RPMI8226 (cell line): ENCODE measurements around the gene TTC28.
"Not testable (repeated sequence)": the region's sequence is repeated elsewhere in the genome, so short reads cannot be mapped to it uniquely, and the experiment has no call there.

Experiments used
- DNase-seq: peaks from one replicate; pipeline ENCODE4 v3.0.0-alpha.2; 2015

Gene TTC28

DNA sequence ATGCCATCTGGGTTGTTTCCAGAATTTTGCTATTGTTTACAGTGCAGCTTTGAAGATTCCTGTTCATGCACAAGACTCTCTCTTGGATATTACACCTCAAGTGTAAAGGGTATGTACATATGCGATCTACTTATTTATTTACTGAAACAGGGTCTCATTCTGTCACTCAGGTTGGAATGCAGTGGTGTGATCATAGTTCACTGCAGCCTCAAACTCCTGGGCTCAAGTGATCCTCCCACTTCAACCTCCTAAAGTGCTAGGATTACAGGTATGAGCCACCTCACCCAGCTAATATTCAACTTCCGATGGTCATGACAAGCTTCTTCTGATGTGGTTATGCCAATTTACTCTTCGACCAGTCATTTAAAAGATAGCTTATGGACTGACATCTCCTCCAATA, 602.5 kb downstream of the TTC28 start:
- no peak for DNase-seq

DNA sequence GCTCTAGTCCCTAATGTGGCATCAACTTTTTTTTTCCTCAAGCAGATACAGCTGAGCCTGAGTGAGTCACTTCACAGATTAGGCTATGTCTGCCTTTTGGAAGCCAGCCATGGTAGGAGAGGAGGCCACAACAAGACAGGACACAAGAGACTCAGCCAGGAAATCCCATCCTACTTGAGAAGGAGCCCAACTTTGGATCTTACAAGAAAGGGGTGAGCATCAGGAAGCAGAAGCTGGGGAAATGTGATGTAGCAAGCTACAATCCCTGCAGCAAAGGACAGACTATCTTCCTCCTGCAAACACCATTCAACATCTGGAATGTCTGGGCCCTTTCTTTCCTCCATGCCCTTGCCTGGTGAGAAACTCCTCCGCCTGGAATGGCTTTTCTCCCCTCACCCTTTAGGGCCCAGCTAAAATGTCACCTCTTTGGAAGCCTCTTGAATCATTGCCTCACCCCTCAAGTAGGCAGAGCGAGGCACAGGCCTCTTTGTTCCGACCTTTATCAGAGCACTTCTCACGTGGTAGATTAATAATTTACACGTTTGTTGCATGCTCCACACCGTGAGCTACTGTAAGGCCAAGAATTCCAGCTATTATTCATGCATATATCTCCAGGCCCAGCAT, 604.2 kb downstream of the TTC28 start:
- DNase-seq, result no peak

DNA sequence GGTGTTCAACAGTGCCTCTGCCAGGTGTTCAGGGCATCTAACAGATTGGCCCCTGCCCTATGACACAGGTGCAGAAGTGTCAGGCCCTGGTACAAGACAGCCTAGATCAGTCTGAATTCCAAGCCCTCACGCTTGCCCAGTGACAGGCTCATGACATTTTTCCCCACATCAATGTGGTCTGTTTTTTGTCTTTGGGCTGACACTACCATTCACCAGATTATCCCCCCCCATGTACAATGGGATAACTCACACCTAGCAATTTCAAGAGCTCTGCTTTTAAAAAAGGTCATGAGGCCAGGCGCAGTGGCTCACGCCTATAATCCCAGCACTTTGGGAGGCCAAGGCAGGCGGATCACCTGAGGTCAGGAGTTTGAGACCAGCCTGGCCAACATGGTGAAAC, 605.1 kb downstream of the TTC28 start:
- no peak for DNase-seq

DNA sequence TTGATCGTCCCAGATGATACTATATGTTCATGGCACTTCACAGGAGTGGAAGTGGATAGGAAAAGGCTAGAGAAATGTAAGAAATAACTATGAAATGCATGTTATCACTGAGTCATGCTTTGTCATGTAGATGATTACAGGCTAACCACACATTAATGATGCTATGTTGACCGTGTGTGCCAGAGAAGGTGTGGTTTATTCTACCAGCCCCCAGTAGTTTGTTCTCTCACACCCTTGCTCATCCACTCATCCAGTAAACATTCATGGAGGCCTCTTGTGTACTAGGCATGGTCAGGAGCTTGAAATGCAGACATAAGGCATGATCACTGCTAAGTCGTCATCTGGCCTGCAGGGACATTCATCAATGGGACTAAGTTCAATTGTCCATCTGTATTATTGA, 607.6 kb downstream of the TTC28 start:
- DNase-seq, result no peak

DNA sequence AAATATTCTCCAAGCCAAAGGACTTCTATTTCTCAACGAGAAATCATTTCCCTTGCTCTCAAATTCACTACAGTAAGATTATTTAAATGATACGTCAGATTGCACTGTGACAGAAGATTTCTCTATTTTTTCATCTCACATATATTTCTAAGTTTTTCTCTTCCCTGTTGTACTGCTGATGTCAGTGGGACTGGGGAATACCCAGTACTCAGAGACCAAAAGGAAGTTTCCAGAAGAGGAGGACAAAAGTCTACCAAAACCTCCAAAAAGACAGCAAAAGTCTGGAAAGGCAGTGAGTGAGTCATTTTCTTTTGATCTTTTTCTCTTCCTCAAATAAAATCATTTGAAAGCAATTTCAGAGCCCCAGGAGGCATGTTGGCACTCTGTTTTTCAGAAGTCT, 610.8 kb downstream of the TTC28 start:
- no peak for DNase-seq

DNA sequence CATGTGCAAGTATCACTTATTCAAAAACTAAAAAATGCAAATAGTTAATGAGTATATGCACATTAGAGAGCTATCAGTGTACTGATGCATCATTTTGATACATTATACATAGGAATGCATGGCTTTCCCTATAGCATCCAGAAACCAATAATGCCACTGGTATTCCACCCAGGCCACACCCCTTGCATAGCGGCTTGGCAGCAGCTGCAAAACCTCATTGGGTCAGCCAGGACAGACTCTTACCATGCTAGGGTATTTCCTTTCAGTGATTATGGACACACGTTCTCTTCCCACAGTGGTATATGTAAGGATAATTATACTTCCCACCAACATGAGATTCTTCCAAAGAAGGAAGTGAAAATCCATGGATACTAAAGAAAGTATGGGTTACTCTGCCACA, 614.7 kb downstream of the TTC28 start:
- no peak for DNase-seq

DNA sequence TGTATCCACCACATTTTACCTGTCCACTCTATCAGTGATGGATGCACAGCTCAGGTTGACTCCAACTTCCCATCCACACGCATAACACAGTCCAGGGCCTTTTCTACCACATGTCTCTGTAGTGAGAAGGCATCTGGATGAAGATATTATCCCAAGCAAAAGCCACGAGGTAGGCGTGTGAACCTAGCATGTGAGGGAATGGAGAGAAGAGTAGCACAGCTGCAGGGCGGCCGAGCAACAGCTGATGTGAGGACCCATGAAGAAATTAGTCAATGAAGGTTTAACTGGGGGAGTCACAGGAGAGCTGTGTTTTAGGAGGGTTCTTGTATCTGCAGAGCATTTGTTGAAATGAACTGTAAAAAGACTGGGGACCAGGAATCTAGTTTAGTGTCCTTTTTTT, 616.0 kb downstream of the TTC28 start:
- DNase-seq, result no peak

DNA sequence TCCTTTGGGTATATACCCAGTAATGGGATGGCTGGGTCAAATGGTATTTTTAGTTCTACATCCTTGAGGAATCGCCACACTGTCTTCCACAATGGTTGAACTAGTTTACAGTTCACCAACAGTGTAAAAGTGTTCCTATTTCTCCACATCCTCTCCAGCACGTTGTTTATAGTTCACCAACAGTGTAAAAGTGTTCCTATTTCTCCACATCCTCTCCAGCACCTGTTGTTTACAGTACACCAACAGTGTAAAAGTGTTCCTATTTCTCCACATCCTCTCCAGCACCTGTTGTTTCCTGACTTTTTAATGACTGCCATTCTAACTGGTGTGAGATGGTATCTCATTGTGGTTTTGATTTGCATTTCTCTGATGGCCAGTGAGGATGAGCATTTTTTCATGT, 619.0 kb downstream of the TTC28 start:
- DNase-seq, result not testable (repeated sequence)

DNA sequence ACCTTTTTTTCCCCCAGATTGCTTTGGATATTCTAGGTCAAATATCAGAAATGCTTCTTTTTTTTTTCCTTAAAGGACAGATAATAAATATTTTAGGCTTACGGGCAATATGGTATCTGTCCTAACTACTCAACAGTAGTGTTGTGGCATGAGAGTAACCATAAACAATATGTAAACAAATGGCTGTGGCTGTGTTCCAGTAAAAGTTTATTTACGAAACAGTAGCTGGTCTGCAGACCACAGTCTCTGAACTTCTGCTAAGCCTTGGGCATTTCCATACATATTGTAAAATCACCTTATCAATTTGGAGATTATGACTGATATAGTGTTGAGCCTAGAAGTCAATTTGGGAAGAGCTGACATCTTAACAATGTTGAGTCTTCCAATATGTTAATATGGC, 621.6 kb downstream of the TTC28 start:
- no peak for DNase-seq

DNA sequence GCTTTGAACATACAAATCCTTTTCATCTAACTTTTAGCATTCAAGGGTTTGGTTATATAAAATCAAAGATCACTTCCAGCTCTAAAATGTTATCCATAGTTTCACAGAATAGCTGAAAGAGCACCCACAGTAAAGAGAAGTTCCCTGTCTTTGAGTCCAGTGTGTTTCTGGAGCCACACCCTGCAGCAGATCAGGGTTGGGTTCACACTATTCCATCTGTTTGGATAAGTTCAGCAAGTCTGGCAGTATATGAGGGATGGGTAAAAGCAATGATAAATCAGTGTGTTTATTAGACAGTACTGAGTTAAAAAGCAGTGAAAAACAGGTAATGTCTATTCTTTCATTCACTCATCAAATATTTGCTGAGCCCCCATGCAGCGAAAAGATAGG, 624.8 kb downstream of the TTC28 start:
- DNase-seq, result no peak

DNA sequence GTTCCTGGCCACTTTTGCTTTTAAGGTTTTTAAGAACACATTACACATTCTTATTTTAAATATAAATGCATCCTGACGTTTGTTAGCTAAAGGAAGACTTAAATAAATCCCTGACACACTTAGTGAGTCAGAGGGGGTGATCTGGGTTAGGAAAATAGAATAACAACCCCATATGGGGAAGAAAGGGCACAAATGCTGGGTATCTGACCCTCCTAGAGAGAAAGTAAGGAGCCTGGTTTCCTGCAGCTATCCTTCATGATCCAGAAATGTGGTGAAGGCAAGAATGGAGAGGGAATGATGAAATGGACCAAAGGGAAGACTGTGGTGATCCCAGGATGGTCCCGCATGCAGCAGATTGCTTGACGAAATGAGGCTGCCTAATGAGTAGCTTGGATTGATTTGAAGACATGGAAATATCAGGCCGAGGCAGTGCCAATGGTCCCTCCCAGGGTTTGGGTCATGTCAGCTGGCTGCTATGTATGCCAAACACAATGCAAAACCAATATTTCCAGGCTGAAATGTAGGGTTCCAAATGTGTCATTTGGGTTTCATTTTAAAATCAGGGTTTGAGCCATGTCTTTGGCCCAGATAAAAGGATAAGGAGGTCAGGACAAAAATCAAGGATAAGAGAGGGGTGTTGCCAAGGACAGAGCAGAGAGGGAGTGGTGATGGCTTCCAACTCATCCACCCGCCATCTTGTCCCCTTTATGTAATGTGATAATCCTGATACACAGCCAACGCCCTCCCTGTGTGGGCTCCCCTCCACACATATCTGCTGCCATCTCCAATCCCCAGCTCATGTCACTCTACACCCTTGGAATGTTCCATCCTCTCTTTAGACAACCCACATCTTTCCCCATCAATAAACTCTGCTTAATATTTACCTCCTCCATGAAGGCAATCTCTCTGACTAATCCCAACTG, 625.5 kb downstream of the TTC28 start:
- DNase-seq, result no peak

DNA sequence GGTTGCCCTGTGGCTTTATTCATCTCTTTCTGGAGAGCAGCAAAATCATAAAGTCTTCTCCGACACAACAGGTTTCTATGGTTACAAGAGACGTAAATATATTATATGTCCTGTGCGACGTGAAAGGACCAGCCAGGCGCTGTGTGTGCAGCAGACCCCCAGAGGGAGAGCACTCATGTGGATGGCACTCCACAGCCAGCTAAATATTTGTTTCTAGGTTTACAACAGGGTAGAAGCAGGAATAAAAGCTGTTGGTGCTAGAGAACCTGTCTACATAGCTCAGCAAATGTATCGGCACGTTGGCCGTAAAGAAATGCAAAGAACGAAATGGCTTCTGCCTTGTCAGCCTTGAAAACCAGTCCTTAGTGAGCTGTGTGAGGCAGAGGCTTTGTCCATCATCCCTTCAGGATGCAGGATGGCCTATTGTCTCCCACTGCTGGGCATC, 626.8 kb downstream of the TTC28 start:
- no peak for DNase-seq

DNA sequence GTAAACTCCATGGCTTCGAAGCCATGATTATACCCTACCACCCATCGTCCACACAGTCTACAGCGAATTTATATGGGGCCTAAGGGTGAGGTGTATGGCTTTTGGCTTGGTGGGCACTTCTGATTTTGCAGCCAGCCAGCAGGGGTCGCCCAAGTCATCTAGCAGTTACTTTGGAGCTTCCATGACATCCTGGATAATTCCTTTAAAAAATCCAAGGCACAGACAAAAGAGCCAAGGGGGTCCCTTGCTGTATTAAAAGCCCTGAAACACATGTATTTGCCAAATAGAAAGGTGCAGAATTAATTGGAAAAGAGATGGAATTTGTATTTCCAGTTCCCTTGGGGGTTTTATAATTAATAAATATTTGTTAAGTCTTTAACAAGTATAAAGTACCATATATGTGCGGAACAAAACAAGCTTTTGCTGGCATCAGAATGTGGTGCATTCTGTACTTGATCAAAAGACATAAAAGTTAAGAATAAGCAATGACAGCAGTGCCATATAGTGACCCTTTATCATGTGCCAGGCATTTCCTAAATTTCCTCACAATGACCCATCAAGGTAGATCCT, 627.8 kb downstream of the TTC28 start:
- DNase-seq, result no peak

DNA sequence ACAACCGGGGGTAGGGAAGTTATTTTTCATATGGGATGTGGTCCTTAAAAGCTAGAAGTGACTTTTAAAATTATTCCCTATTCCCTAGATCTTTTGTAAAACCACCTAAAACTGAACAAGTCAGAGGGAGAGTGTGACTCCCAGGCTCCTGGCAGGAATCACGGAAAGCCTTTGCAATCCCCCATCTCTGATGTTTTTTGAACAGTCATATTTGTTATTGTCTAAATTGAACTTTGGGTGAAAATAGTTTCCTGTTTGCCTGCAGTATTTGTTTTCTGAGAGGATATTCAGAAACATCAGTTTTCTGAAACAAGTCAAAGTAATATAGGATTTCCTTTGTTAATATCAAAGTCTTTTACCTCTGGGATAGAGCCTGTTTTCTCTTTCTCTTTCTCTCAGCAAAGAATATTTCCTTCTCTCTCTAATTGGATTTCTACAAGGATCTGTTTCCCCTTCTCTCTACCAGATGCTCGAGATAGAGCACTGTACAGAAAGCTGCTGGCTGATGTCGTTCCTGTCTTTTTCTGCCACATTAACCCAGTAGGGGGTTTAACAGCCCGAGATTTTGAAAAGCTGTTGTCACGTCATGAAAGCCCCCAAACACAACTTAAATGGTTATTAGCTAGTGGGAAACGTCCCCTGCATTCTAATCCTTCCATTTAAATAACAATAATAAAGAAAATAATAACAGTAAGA, 628.4 kb downstream of the TTC28 start:
- no peak for DNase-seq

DNA sequence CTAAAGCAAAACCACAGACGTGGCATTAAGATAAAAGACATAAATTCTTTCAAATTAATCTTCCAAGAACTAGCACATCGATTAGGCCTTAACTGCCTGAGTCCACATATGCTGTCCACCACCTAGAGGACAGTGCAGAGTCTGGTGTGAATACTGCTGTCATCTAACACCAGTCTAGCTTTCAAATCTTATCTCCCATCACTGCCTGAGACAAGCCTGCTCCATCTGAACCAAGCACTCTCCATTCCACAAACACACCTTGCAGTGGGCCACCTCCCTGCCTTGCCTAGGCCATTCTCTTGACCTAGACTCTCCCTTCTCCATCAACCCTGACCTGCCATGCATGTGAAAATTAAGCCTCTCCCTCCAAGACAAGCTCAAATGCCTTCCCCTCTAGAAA, 631.1 kb downstream of the TTC28 start:
- DNase-seq, result no peak

DNA sequence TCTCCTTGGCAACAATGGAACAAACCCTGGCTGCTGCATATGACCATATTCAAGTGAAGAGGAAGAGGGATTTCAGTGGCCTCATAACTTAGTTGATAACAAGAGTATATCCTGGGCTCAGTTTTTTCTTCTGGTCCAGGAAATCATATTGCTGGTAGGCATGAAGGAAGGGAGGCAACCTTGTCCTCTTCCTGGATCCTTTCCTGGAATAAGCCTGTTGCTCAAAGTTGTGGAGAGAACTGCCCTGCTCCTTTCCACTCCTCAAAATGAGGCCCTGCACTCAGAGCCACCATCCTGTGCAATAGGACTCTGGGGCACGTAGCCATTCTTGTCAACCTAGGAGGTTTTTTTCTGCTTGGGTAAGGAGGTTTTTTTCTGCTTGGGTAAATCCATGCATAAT, 631.9 kb downstream of the TTC28 start:
- no peak for DNase-seq

DNA sequence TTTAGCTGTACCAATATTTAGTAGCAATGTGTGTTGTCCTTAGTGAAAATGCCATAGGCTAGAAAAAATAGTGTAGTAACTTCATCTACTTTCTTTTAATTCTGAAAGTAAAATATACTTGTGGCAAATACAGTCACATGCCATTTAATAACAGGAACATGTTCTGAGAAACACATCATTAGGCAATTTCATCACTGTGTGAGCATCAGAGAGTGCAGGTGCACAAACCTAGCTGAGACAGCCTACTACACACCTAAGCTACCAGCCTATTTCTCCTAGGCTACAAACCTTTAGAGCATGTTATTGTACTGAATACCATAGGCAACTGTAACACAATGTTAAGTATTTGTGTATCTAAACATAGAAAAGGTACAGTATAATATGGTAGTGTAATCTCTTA, 633.5 kb downstream of the TTC28 start:
- DNase-seq, result no peak

DNA sequence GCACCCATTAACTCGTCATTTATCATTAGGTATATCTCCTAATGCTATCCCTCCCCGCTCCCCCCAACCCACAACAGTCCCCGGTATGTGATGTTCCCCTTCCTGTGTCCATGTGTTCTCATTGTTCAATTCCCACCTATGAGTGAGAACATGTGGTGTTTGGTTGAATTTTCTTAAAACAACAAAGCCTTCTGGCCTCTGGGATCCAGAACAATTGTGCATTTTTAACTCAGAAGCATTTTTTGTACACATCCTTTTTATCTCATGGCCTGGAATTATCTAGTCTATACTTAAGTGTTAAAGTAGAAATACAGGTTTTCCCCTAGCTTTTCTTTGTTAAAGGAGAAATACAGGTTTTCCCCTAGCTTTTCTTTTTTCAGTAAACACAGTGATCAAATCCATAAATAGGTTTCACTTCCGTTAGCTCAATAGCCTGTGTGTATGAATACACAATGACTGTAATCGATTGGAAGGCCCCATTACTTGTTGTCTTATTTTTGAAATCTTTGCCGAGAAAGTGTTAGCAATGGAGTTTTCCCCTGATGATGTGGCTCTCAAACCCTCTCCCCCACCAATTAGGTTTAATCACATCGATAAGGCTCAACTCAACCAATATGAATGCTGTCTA, 635.0 kb downstream of the TTC28 start:
- no peak for DNase-seq

DNA sequence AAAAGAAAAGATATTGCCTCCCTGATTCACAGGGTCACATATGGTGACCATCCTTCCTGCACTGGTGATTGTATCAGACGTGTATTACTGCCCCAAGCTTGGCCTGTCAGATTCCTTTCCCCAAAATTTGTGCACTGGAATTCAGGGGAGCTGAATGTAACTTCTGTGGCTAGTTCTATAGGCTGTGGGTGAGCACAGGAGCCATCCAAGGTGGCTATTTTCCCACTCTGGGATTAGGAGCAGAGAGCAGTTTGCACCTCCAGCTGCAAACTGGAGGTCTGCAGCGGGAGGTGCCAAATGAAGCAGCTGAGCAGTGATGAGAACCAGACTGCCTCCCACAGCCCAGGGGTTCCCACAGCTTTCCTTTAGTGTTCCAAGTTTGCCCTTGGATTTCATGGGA, 636.4 kb downstream of the TTC28 start:
- DNase-seq, result no peak

DNA sequence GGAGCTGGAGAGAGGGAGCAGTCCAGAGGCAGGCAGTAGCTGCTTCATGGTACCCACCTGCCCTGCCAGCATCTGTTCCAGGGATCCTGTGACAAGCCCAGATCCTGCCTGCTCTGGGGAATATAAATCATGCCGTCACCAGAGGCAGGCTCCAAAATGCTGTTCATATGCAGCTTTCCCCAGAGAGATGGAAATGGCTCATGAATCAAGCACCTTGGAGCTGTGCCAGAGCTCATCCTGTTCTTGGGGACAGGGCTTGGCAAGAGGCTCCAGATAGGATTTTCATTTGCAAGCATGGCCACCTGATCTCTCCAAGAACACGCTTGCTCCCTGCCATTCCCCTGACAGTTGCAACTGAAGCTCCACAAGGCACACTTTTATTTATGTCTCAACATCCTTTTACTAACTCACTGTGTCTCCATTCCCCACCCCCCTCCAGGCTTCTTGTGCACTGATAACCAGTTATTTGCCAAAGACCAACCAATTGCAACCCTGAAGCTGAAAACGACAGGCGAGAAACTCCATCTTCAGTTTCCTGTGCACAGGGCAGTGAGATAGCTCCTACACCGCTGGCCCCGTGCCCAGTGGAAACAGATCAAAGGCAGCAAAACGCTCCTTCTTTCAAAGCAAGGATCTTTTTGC, 644.8 kb downstream of the TTC28 start:
- no peak for DNase-seq

DNA sequence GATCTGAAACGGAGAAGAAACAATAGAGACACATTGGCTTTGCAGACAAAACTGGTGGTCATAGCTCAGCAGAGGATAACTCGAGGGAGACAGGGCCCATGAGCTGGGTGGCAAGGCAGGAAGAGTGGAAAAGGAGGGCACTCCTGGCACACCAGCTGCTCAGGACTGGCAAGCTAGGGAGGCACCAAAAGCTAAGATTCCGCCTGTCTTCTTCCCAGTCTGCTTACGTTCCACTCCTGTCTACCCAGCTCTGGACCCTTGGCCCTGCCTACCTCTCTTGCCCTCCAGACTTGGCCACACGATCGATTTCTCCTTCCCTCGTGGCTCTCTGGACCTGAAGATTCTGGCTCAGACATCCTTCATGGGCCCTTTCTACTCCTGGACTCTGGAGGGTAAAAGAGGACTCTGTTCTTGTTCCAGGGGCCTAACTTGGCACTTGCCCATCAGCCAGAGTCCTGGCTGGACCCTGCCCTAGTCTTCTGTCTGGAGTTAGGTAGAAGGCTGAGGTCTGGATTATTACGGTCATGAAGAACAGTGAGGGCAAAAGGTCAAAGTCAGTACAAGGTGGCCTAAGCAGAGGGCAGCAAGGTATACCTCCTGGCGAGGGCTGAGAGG, 645.4 kb downstream of the TTC28 start:
- DNase-seq, result no peak

DNA sequence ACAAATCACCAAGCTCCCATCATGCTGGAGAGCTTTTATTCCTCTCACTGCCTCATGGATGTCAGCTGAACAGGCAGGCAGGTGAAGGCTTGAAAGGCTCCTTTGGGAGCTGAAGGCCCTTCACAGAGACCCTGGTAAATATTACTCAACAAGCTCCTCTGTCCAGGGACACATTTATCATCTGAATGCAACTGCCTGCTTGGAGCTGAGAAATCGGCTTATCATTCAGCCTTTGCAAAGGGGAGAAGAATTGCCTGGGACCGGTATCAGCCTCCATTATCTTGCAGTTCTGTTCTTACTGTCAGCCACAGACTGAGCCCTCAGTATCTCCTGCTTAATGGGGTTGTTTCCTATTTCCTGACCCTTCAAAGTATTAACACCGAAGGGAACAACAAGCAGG, 646.8 kb downstream of the TTC28 start:
- DNase-seq, result no peak
